ENCODE results near the gene DPYD.

Gene DPYD

DNA sequence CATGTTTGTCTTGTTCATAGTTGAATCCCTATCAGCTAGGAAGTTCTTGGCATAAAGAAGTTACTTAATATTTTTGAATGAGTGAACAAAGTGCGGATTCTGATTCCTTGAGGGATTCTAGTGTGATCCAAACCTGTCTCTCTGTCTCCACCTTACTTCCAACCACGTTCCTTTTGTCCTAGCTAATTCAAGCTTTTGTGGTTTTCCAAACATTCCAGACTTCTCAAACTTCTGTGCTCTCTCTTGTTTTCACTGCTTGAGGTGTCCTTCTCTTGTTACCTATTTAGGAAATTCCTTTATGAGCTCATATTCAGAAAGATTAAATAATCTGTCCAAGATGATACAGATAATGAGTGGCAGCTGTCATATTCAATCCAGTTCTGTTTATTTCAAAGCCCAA lies 846.1 kb downstream of the DPYD start:
- no peak for DNase-seq

DNA sequence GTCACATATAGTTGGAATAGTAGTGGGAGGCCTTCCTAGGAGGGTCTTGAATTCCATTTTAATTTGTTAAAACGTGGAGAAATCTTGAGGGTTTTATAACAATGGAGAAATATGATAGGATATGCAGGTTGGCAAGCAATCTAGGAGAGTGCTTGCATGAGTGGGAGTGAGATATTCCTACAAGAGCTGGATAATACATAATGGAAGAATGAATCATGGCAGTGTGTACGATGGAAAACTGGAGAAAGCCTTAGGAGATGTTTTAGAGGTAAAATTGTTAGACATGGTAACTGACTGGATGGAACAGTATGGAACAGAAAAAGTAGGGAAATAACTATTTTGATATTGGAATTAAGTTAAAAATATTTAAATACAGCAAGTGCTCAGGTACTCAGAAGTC lies 846.9 kb downstream of the DPYD start:
- DNase-seq = no peak

DNA sequence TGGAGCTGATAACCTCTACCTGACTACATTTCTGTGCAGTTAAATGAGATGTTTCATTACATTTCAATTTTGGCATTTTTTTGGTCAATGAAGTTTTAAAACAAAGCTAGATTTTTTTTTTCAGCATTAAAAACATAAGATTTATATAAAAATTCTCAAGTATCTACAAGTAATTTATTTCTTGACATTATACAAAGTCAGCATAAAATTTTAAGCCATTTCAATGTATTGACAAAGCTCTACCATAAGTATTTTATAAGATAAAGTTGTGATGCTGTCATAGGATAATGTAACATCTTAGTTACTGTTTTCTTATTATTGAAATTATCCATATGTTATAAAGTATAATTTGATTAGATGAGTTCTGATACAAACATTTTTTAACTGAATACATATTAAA lies 847.7 kb downstream of the DPYD start:
- no peak for DNase-seq

DNA sequence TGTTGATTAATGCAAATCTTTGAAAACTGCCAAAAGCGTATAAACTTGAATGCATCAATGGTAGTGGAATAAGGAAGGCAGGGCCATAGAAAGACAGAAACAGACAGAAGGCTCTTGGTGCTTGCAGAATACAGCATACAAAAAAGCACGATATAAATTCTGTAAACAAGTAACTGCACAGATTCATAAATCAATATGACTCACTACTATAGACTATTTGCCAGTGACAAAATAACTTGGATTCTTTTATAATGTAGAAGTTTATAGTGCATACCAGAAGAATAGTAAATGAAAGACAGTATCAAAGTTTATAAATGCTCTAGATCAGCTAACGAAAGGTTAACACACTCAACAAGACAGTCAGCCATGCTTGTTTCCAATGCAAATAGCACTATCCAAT lies 849.7 kb downstream of the DPYD start:
- peak; percentile 42 for DNase-seq

DNA sequence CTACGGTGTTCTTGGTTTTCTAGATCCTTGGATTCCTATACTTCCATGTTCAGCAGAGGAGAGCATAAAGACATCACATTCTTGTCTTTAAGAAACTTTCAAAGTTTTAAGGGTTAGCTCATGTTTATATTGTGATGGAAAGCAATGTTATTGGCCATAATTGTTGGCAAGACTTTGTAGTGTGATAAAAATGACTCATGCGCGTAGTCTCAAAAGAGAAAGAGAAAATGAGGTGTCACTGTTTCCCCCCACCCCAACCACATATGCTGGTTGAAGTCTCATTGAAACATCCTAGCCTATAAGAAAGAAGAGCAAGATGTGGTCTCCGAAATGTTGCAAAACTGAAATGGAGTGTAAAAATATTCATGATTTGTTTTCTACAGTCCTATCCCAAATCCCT lies 850.5 kb downstream of the DPYD start:
- peak; percentile 13 for DNase-seq

DNA sequence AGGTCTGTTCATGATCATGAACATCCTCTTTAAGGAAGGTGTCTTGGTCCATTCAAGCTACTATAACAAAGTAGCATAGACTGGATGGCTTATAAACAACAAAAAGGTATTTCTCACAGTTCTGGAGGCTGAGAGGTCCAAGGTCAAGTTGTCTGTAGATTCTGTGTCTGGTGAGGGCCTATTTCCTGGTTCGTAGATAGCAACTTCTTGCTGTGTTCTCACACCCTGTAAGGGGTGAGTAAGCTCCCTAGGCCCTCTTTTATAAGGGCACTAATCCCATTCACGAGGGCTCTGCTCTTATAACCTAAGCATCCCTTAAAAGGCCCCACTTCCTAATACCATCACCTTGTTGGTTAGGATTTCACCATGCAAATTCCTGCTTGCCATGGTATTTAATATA lies 851.5 kb downstream of the DPYD start:
- no peak for DNase-seq

DNA sequence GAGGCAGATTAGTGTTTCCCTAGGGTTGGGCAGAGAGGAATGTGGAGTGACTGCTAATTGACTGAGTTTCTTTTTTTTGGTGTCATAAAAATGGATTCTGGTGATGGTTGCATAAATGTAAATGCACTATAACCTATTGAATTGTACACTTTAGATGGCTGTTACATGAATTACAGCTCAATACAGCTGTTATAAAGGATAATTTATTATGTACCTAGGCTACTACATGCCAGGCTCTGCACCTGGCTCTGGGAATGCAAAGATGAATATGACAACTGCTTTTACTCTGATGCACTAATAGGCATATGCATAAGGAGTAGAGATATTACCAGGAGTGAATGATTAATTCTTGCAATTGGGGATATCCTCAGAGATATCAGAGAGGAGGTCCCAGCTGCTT lies 854.0 kb downstream of the DPYD start:
- DNase-seq = no peak

DNA sequence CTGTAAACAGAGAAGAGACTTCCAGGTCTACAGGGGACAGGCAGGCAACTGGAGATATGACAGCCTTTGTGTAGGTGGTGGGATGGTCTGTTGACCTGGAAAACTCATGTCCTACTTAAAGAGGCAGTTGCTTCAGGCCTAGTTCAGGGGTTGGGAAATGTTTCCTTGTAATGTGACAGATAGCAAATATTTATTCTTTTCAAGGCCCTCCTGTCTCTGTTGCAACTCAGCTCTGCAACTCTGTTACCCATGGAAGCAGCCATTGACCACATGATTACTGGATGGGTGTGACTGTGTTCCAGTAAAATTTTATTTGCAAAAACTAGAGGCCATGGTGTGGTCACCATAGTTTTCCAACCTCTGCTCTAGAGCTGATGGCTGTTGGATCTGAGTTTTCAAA lies 857.3 kb downstream of the DPYD start:
- DNase-seq = no peak

DNA sequence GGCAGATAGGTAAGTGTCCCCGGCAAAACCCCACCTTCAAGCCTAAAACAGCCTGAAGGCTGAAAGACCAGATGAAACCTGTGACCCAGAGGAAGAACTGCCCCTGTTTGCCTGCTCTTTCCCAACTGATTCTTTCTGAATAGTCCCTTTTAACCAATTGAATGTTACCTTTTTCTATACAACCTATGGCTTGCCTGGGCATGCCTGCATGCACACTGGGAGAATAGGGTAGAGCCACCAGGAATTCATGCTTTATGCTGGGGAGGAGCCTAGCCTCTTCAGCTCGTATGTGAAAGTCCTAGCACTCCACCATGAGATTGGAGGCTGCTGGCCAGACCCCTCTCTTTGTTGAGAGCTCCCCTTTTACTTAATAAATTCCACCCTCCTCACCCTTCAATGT lies 859.2 kb downstream of the DPYD start:
- no peak for DNase-seq

DNA sequence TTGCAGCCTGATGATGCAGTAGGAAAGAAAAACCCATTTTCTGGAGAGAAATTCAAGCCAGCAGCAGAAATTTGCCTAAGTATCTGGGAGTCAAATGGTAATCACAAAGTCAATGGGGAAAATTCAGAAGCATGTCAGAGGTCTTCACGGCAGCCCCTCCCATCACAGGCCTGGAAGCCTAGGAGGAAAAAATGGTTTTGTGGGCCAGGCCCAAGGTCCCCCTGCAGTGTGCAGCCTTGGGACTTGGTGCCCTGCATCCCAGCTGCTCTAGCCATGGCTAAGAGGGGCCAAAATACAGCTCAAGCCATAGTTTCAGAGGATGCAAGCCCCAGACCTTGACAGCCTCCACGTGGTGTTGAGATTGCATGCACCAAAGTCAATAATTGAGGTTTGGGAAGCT lies 864.4 kb downstream of the DPYD start:
- DNase-seq = no peak

DNA sequence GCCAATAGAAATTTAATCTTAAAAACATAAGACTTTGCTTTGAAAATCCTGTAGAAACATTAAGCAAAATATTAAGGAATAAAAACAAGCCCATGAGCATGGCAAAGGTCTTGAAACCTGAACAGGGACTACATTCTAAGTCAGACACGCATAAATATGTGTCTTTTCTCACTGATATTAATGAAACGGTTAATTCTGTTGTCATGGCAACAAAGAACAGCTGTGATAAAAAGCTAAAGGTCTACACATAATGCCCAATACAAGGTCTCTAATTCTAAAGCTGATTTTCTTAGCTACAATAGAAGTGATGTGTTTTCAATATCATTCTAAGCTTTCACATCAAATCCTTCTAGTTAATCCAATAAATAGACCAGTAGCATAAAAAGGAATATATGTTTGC lies 867.6 kb downstream of the DPYD start:
- no peak for DNase-seq

DNA sequence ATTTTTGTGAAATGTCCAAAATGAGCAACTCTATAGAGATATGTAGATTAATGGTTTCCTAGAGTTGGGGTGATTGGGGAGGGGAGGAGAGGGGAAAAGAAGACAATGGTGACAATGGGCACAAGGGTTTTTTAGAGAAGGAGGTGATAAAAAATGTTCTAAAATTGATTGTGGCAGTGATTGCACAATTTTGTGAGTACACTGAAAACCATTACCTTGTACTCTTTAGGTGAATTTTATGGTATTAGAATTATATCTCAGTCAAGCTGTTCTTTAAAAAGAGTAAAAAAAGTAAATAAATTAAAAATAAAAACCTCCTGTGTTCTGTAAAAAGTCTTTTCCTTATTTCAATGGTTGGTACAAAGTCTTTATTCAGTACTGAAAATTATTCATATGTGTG lies 869.0 kb downstream of the DPYD start:
- no peak for DNase-seq

DNA sequence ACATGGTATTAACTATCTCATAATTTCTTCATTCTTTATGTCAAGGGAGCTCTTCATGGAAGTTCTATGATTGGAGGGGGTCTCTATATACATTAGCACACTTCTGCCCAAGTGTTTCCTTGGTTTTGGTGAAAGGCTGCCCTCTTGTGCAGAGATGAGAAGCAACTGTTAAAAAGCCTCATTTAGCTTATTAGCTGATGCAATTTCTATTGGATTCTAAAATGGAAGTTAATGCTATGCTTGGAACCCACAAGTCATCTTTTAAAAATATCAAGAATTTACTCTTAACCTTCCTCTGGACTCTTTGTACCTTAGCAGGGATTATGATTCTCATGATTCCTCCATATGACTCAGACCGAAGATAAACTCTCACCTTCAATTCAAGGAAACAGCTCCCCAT lies 870.3 kb downstream of the DPYD start:
- peak; percentile 76 for DNase-seq

DNA sequence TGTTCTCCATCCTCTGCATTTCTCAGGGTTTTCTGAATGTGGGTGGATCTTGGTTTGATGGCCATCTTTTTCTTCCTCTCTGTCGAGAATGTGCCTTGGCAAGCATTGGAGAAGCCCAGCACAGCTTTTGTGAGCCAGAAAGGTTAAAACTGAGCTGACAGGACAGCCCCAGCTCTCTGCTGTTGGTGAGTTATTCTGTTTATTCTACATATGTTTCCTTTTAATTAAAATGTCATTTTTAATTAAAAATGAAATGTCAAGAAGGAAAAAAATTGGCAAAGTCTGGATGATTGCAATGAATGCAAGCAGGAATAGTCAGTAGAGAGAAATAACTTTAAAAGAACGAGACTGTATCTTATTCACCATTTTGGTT lies 873.4 kb downstream of the DPYD start:
- no peak for DNase-seq

DNA sequence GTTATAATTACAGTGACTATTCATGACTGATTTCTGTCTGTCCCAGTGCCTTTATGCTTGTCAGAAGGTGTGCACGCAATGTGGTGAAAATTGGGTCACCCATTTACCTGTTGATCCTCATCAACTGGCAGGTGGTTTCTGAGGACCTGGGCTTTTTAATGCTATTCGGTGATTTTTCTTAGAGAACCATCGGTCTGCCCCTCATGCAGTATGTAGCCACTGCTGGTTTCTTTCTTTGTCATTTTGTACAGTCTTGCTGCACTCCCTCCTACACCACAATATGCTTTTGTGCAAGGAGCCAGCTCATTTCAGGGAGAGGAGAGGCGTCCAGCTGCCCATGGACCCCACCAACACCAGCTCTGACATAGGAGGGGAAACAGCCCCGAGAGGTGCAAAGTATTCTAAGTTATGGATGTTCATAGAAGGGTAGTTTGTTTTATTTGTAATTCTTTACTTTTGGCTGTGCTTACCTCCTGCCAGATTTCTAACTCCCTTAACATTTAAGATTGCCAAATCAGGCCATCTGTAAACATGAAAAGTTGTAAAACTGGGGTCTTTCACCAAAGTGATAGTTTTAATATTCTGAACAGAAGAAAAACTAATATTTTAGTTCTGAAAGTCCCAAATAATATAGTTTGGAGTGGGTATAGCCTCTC lies 873.9 kb downstream of the DPYD start:
- DNase-seq = no peak

DNA sequence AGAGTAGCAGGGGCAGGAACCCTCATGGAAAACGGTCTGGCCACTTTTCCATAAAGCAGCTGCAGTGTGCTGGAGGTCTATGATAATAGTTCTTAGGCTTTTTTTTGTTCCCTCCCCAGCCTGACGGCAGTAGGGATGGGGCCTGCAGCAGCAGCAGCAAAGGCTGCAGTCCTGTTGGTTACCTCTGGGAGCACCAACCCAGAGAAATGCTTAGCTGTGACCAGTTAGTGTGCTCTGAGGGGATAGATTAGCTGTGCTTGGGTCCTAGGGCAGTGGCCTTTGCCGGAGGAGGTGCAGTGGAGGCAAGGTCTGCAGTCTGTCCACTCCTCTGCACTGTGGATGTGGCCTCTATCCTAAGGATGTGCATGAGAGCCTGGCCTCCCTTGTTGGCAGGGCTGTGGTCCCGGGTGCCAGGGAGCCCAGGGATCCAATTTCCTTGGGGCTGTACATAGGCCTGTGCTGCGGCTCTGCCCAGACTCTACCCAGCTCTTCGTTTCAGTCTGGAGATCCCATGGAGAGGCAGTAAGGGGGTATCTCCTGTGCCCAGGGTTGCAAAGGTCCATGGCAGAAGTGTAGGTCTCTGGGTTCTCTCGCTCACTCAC lies 876.6 kb downstream of the DPYD start:
- no peak for DNase-seq

DNA sequence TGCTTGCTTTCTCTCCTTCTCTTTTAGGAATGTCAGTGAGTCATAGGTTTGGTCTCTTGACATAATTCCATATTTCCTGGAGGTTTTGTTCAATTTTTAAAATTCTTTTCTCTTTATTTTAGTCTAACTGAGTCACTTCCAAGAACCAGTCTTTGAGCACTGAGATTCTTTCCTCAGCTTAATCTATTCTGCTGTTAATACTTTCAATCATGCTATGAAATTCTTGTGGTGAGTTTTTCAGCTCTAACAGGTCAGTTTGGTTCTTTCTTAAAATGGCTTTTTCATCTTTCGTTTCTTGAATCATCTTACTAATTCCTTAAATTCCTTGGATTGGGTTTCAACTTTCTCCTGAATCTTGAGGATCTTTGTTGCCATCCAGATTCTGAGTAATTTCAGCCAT lies 878.3 kb downstream of the DPYD start:
- peak; percentile 56 for DNase-seq

DNA sequence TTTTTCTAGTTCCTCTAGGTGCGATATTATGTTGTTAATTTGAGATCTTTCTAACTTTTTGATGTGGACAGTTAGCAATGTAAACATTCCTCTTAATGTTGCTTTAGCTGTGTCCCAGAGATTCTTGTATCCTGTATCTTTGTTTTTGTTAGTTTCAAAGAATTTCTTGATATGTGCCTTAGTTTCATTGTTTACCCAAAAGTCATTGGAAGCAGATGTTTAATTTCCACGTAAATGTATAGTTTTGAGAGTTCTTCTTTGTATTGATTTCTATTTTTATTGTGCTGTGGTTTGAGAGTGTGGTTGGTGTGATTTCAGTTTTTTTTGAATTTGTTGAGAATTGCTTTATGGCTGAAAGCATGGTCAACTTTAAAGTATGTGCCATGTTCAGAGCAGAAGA lies 879.8 kb downstream of the DPYD start:
- DNase-seq = no peak

DNA sequence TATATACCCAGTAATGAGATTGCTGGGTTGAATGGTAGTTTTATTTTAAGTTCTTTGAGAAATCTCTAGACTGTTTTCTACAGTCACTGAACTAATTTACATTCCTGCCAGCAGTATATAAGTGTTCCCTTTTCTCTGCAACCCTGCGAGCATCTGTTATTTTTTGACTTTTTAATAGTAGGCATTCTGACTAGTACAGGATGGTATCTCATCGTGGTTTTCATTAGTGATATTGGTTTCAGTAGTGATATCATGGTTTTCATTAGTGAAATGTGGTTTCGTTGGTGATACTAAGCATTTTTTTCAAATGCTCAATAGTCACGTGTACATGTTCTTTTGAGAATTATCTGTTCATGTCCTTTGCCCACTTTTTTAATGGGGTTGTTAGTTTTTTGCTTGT lies 882.4 kb downstream of the DPYD start:
- peak; percentile 75 for DNase-seq

DNA sequence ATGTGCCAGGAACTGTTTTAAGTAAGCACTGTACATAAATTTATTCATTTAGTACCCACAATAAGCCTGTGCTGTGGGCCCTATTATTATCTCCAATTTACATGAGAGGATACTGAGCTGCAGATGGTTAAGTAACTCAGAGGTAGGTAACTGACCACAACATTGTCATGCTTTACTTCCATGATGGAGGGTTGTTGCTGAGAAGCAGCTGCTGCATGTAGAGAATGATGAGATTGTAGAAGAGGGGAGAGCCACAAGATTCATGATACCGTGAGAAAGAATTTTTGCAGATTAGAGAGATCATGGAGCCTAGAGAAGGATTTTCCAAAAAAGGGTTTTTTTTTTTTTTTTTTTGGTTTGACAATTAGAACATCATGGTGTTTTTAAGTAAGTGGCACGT lies 886.2 kb downstream of the DPYD start:
- DNase-seq = no peak

DNA sequence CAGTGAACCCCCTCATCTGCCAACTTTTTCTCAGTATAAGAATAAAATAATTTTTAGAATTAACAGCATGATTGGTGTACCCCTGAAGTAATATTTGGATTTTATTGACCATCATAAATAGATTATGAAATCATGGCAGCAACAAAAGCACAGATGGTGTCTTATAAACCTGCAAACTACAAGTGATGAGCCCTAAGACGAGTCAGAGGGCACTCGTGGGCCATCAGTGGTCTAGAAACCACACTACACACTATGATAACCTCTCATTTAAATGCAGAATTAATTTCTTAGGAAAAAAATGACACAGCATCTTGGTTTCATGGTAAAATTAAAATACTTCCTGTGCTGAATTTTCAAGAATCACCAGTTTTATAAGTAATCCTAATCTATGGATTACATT lies 886.9 kb downstream of the DPYD start:
- DNase-seq = no peak
